GM11168 (cell line): ENCODE results near the gene TTLL9.
"Not testable (repeated sequence)": the region's sequence is repeated elsewhere in the genome, so short reads cannot be mapped to it uniquely, and the experiment has no call there.

Experiments used
- in situ Hi-C: fragments of 300-500 bp; cut with MboI; formaldehyde crosslinking; loops from one replicate; pipeline ENCODE4 v1.12.0; 2022; ENCODE audit warnings: low sequenced_read_pairs; ENCODE audit not compliant: unreplicated experiment

The TTLL9 gene

DNA sequence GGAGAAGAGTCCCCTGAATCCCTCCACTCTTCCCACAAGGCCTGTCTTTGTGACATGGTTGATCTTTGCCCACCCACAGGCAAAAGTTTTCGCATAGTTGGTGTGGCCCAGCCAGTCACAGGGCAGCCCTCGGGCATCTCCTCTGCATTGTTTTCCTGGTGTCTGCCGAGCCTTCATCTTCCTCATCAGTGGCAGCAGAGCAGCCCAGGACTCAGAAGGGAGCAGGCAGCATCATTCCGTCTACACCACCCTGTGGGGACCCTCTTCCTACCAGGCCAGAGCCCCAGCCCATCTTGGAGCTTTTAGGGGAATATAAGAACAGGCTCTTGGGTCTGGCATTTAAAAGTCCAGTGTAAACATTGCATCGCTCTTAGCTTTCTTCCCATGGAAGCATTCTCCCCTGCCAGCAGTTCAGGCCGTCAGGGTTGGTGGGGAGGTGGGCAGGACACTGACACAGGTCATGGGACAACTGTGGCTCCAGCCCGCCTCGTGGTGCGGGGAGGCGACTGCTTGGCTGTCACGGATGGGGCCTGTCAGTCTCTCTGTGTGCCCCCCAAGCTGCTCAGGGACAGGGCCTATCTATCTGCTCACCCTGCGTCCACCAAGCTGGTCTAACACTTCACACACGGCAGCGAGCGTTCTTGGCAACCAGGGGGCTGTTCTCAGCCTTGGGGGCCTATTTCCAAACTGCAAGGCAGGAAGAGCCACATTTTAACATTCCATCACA is 43.2 kb downstream of the TTLL9 start:
- in situ Hi-C loops = no loop called here

DNA sequence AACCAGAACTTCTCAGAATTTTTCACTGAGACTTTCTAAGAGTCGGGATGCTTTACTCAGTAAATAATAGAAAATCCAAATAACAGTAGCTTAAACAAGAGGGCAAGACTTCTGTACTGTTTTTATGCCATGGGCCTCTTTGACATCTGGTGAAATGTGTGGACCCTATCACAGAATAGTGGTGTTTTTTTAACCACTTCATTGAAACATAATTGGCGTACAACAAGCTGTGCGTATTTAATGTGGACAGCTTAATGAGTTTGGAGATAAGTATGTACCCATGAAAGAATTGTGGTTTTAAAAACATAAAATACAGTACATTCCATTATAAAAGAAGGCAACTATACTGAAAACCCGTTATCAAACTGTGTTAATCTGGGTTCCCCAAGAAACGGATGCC is 43.7 kb downstream of the TTLL9 start:
- in situ Hi-C loops = no loop called here

DNA sequence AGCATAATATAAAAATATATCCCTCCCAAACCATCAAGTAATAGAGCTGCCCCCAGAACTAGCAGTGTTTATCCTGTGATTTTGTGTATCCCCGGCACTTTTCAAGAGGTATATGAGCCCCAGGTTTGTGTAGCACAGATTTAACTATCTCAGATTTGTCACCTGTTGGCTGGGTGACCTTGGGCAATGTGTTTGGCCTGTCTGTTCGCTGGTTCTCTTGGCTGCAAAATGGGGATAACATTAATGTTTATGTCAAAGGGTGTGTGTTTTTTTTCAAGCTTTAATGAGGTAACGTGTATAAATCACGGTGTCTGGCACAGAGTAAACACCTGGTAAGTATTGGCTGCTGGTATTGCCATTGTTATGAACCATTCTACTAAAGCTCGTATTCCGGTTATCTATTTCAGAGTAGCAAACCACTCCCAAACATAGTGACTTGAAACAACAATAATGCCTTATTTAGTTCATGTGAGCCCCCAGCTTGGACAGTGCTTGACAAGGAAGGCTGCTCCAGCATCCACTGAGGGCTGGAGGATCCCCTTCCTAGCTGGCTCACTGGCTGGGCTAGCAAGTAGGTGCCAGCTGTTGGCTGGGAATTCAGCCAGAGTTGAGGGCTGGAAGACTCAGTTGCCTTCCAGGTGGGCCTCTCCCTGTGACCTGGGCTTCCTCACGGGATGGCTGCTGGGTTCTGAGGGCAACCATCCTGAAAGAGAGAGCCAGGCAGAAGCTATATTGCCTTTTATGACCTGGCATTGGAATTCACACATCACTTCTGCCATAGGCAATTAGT is 45.3 kb downstream of the TTLL9 start:
- in situ Hi-C loops = no loop called here

DNA sequence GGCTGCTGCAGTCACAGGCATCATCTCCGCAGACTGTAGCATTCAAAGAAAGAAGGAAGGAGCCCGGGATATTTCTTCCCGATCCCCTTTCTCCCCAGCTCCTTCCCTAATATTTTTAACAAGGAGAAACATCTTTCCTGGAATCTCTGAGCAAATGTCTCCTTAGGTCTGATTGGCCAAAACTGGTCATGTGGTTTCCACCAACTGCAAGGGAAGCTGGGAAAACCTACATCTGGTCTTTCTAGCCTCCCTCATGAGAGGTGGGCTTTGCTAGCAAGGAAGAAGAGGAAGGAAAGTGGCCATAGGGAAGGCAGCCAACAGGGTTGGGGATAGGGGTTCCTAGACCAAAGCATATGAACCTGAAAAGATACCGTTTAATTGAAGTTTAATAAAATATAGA is 46.3 kb downstream of the TTLL9 start:
- in situ Hi-C loops = no loop called here

DNA sequence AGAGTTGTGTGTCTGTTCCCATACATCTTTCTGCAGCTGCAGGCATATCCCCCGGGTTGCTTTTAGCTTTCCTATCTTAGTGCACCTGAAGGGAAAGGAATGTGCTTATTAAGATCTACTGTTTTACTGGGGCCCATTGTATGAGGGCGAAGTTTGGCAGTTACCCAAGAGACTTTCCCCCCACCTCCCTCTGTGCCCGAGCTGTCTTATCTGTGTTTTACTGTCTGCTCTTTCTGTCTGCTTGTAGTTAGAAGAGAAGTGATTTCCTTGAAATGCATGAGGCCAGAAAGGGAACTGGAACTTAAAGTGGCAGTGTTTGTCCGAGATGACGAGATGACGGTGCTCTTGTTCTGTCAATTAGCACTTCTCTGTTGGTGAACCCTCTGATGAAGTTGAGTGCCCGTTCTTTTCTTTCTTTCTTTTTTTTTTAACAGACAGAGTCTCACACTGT is 47.6 kb downstream of the TTLL9 start:
- in situ Hi-C loops = not testable (repeated sequence)

DNA sequence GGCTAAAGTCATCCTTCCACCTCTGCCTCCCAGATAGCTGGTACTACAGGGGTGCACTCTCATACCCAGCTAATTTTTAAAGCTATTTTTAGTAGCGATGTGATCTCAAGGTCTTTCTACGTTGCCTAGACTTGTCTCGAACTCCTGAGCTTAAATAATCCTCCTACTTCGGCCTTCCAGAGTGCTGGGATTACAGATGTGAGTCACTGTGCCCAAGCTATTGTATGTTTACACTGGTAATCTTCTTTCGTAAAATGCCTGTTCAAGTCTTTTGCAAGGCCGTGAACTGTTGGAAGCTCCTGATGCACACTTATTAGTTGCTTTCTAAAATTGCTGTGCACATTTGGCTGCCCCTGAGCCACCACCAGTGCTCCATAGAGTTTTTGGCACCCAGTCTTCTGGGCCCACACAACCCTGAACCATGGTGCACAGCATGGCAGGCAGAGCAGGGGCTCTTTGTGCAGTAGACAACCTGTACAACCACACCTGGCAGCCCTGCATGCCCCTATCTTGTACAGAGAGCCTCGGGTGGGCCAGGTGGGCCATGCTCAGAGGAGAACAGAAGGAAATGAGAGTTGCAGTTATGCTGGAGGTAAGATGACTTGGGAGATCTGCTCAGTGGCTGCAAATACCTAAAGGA is 48.2 kb downstream of the TTLL9 start:
- in situ Hi-C loops = no loop called here

DNA sequence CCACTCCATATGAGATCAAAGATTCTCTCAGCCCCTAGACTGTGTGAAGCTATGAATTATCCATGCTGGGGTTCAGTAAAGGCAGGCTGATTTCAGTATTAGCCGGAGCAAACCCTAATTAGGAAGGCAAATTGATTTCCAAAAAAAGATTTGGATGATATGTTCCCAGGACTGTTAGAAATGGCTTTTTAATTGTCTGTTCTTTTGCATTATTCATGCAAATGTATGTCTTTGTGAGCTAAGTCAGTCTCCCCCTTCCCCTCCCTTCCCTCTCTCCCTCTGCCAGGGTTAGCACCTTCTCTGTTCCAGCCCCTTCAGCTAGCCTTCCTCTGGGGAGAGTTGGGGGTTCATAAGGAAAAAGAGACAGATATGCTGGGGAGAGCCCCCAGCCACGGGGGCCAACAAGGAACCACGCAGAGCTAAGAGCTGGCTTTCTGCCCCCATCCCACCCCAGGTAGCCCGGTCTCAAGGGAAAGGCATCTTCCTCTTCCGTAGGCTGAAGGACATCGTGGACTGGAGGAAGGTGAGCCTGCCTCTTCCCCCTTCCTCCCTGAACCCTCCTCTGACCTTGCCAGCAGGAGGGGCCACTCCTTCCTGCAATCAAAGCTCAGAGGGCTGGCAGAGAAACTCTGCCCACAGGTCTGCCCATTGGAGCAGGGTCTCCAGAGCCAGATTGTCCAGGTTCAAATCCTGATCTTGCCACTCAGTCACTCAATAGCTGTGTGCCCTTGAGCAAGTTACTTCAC is 49.1 kb downstream of the TTLL9 start:
- in situ Hi-C loops = no loop called here

DNA sequence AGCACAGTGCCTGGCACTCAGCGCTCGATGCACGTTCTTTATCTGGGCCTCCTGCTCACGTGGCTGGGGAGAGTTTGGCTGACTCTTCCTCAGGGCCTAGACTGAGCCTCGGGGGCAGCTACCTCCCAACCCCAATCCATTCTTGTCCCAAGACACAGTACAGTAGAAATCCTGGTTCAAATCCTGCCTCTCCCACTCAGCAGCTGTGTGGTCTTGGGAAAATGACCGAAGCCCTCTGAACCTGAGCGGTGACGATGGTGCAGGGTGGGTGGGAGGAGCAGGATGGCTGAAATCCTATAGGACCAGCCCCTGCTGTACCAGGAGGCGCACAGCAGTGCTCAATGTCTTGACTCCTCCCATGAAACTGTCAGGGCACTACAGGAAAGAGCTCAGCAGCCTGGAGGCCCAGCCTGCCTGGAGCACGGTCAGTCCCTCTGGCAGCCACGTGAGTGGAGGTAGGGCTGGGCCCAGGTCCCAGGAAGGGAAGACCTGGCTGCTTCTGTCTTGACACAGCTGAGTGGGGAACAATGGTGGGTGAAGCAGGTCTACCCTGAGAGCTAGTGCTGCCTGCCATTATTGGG is 49.9 kb downstream of the TTLL9 start:
- in situ Hi-C loops = no loop called here

DNA sequence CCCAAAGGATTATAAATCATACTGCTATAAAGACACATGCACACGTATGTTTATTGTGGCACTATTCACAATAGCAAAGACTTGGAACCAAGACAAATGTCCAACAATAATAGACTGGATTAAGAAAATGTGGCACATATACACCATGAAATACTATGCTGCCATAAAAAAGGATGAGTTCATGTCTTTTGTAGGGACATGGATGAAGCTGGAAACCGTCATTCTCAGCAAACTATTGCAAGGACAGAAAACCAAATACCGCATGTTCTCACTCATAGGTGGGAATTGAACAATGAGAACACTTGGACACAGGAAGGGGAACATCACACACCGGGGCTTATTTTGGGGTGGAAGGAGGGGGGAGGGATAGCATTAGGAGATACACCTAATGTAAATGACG is 51.0 kb downstream of the TTLL9 start:
- in situ Hi-C loops = not testable (repeated sequence)

DNA sequence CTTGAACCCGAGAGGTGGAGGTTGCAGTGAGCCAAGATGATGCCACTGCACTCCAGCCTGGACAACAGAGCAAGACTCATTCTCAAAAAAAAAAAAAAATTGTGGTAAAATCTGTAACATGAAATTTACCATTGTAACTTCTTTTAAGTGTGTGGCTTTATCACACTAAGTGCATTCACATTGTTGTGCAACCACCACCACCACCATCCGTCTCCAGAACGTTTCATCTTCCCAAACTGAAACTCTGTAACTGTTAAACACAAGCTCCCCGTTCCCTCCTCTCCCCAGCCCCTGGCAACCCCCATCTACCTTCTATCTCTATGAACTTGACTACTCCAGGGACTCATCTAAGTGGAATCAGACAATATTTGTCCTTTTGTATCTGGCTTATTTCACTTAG is 51.7 kb downstream of the TTLL9 start:
- in situ Hi-C loops = no loop called here

DNA sequence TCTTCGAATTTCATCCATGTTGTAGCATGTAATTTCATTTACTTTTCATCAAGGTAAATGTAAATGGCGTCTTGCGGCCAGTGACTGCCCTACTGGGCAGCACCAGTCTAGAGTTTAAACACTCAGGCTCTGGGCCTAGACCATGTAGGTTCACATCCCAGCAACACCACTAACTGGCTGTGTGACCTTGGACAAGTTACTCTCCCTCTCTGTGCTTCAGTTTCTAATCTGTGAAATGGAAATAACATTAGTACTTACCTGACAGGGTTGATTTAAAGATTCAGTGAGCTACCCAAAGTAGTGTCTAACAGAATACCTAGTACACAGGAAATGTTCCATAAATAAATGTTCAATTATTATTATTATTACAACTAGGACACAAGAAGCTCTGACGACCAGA is 52.2 kb downstream of the TTLL9 start:
- in situ Hi-C loops = no loop called here

DNA sequence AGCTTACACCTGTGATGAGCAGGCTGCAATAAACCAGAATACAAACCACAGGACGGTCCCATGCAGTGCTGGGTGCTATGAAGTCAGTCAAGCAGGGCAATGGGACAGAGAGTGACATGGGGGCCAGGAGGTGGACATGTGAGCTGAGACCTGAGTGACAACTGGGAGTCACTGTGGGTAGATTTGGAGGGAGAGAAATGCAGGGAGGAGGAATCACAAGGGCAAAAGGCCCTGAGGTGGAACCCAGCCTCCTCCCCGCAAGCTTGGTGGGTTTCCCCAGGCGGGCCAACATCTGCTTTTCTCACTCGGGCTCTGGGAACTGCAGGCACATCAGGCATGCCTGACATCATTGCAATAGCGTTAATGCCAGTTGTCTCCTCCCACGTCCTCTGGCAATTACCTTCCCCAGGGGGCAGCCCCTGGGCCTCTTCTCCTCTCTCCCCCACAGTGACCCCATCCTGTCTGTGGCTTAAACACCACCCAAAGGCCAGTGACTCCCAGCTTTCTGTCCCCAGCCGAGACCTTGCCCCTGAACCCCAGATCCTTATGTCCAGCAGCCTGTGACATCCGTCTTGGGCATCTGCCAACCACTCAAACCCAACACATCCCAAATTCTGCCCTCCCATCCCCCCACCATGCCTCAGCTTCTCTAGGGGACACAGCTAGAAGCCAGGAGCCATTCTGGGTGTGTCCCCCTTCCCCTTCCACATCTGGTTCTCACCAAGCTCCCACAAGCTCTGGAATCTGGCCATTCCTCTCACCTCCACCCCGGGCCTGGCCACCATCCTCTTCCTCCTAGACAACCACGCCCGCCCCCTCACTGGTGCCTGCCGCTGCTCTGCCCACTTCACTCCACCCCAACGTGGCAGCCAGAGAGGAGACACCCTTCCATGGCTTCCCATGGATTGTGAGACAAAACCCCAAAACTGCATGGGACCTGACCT is 53.2 kb downstream of the TTLL9 start:
- in situ Hi-C loops = no loop called here

DNA sequence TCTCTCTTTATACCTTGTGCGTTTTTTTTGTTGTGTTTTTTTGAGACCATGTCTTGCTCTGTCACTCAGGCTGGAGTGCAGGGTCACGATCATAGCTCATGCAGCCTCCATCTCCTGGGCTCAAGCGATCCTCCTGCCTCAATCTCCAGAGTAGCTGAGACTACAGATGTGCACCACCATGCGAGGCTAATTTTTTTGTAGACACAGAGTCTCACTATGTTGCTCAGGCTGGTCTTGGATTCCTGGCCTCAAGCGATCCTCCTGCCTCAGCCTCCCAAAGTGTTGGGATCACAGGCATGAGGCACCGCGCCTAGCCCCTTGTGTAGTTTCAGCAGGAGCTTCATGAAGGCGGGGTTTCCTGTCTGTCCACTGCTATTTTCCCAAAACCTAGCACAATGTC is 54.1 kb downstream of the TTLL9 start:
- in situ Hi-C loops = no loop called here

DNA sequence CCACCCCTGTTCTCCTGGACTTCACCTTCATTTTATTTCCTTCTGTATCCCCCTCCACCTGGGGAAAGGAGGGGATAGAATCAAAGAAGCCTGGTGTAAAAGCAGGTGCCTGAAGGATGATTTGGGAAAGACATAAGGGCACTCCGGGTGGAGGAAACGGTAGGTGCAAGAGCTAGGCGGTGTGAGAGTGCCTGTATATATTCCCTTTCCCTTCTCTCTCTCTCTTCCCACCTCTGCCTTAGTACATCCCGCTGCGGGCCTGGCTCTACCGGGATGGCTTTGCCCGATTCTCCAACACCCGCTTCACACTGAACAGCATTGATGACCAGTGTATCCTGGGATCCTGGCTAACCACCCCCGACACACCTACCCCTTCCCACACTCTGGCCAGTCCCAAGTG is 55.2 kb downstream of the TTLL9 start:
- in situ Hi-C loops = no loop called here

DNA sequence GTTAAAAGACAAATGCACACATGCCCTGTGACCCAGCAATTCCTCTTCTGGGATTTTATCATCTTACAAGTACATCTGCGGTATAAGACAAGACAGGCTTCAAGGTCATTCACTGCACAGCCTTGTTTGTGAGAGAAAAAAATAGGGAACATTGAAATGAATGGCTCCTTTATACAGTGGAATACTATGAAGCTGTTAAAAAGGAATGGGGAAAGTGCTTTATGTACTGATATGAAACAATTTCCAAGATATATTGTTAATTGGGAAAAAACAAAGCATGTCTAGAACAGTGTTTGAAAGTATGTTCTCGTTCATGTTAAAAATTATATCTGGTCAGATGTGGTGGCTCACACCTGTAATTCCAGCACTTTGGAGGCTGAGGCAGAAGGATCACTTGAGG is 56.1 kb downstream of the TTLL9 start:
- in situ Hi-C loops = no loop called here

DNA sequence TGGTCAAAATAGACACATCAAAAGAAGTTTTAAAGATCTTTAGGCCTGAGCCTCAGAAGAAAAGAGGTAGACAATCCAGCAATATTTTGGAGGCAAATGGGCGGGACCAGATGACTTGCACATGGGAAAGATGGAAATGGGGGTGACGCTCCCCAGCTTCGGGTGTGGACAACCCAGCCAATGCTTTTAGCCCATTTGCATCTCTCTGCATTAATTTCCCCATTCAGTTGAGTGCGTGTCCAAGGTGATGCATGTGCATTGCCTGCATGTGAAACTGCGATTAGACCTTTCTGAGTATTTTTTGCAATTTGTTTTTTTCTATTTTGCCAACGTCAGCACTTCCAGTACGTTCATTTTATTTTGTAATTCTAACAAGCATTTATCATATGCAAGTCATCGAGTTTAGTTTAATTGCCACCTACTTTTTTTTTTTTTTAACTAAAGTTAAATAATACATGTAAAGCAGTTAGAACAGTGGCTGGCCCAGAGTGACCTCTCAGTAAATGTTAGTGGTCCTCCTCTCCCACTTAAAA is 57.3 kb downstream of the TTLL9 start:
- in situ Hi-C loops = no loop called here

DNA sequence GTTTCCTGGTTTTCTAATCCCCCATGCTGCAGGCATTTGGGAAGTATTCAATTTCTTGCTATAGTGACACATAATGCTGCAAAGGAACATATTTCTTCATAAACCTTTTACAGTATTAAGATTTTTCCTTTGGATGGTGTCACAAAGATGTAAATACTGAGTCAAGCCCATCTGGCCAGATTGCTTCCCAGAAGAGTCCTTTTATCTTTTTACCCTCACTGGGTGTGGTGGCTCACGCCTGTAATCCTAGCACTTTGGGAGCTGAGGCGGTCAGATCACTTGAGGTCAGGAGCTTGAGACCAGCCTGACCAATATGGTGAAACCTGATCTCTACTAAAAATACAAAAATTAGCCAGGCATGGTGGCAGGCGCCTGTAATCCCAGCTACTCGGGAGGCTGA is 59.2 kb downstream of the TTLL9 start:
- in situ Hi-C loops = not testable (repeated sequence)

DNA sequence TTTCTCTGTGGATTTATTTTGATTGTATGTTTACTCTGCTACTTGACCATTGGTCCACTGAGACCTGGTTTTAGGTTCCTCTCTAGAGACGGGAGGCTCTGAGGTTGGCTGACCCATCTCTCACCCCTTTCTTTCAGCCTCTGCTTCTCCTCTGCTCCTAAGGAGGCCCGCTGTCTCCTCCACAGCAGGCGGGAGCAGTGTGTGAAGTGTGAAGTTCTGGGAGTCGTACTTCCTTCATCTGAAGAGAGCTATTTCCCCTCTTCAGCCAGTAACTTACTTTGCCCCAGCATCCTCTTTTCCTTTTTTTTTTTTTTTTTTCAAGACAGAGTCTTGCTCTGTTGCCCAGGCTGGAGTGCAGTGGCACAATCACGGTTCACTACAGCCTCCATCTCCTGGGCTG is 60.3 kb downstream of the TTLL9 start:
- in situ Hi-C loops = no loop called here

DNA sequence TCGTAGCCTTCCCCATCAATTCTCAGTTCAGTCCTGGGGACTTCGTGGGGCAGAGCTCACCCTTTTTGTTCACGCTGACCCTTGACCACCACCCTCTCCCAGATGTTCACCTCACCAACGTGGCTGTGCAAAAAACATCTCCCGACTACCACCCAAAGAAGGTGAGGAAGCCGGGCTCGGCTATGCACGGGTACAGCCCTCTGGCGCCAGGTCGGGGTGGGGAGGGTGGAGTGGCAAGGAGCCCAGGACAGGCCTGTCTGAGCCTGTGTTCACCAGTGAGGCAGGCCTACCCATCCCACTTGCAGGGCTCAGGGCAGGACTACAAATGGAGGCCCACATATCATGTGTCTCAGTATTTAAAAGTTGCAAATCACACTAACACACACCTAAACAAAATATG is 63.3 kb downstream of the TTLL9 start:
- in situ Hi-C loops = no loop called here
